Measurements from ENCODE around the gene AIP.

GRCh38 chr11:67437809-67438157 lies 45.0 kb upstream of the AIP start:
- TF ChIP-seq BHLHE40 (IDR thresholded peaks at IDR 0.05; ENCODE audit: borderline replicate concordance): no peak
- TF ChIP-seq L3MBTL2 (conservative IDR thresholded peaks at IDR 0.05): no peak
- TF ChIP-seq, protein P1, sequence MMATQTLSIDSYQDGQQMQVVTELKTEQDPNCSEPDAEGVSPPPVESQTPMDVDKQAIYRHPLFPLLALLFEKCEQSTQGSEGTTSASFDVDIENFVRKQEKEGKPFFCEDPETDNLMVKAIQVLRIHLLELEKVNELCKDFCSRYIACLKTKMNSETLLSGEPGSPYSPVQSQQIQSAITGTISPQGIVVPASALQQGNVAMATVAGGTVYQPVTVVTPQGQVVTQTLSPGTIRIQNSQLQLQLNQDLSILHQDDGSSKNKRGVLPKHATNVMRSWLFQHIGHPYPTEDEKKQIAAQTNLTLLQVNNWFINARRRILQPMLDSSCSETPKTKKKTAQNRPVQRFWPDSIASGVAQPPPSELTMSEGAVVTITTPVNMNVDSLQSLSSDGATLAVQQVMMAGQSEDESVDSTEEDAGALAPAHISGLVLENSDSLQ (IDR thresholded peaks at IDR 0.05): no peak
- TF ChIP-seq ELF4 (IDR thresholded peaks at IDR 0.05): no peak
- TF ChIP-seq FOXM1 (IDR thresholded peaks at IDR 0.05; ENCODE audit: borderline replicate concordance): no peak
- TF ChIP-seq SP1 (IDR thresholded peaks at IDR 0.05): no peak
- TF ChIP-seq NFRKB (IDR thresholded peaks at IDR 0.05): no peak
- TF ChIP-seq CTBP1 (IDR thresholded peaks at IDR 0.05; ENCODE audit: borderline replicate concordance): no peak
- TF ChIP-seq FOXK2 (IDR thresholded peaks at IDR 0.05): no peak
- no peak for TF ChIP-seq FOXA1 (IDR thresholded peaks at IDR 0.05)
- no peak for TF ChIP-seq SUZ12 (IDR thresholded peaks at IDR 0.05)
- no peak for TF ChIP-seq ZNF384 (IDR thresholded peaks at IDR 0.05)

All from HEK293T (cell line).